Tibial nerve (tissue), 4 donors: ENCODE measurements around the gene TMEM132D.

Experiments used
- EP300 ChIP-seq, 2 donors: sonication (generic); formaldehyde crosslinking; IDR thresholded peaks; one replicate each; pipeline ENCODE4 v1.6.1; 2017; ENCODE audit warnings: antibody characterized with exemption in 2 of 2, mild to moderate bottlenecking in 1 of 2
- TF ChIP-seq, protein P1 (sequence below), 5 experiments: fragments of 200-600 bp in 3 of 5; fragments of 450-650 bp in 2 of 5; sonication (generic) in 3 of 5; IDR thresholded peaks; one replicate each; pipeline ENCODE4 v1.5.1; 2016 to 2019; ENCODE audit warnings: antibody characterized with exemption in 5 of 5, mild to moderate bottlenecking in 3 of 5, moderate library complexity in 2 of 5

DNA sequence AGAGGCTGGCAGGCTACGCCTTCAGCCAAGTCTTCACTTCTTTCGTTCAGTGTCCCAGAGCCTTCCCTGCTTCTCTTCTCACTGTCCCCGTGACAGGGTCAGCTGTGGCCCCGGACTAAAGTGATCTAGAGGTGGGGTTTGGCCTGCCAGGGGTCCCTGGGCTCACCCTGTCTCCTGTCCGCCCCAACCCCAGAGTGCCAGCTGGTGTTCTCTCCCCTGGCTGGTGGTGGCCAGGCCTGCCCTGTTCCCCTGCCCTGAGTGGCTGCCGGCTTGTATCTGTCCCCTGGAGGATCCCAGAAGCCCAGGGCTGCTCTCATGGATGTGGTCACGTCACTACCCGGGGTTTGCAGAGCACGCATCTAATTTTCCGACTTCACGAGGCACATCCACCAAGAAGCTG is 753.1 kb downstream of the TMEM132D start:
- TF ChIP-seq, protein P1, sequence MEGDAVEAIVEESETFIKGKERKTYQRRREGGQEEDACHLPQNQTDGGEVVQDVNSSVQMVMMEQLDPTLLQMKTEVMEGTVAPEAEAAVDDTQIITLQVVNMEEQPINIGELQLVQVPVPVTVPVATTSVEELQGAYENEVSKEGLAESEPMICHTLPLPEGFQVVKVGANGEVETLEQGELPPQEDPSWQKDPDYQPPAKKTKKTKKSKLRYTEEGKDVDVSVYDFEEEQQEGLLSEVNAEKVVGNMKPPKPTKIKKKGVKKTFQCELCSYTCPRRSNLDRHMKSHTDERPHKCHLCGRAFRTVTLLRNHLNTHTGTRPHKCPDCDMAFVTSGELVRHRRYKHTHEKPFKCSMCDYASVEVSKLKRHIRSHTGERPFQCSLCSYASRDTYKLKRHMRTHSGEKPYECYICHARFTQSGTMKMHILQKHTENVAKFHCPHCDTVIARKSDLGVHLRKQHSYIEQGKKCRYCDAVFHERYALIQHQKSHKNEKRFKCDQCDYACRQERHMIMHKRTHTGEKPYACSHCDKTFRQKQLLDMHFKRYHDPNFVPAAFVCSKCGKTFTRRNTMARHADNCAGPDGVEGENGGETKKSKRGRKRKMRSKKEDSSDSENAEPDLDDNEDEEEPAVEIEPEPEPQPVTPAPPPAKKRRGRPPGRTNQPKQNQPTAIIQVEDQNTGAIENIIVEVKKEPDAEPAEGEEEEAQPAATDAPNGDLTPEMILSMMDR (IDR thresholded peaks at IDR 0.05), result no peak
- no peak for TF ChIP-seq EP300 (IDR thresholded peaks at IDR 0.05)
